Right lobe of liver (tissue), 6 donors: ENCODE results near the gene ARHGEF12. TPM values are rescaled to one million over a fixed set of nuclear protein-coding genes. Genes with fewer than 3 reads are reported as not detected.

Experiments used
- ATAC-seq, 4 donors: fragments of 200-7000 bp; cut with Tn5 transposase; one replicate each; pipeline ENCODE4 v1.9.1; 2020; ENCODE audit warnings: mild to moderate bottlenecking in 4 of 4, moderate library complexity in 4 of 4
- DNase-seq, 3 donors: peaks; one replicate each; pipeline ENCODE4 v3.0.0-alpha.2; 2020
- H3K27ac ChIP-seq, 3 donors: fragments of 200-600 bp; one replicate each; pipeline ENCODE4 v1.8.0; 2022
- H3K27me3 ChIP-seq, 2 donors: fragments of 200-600 bp; one replicate each; pipeline ENCODE4 v1.8.0; 2022
- H3K36me3 ChIP-seq, 4 donors: fragments of 200-600 bp; sonication (generic) in 1 of 4; one replicate each; pipeline versions ENCODE4 v1.5.1 to v1.8.0; 2017 to 2022; ENCODE audit warnings: control low read depth in 1 of 4
- H3K4me1 ChIP-seq, 4 donors: fragments of 200-600 bp; sonication (generic) in 1 of 4; one replicate each; pipeline versions ENCODE4 v1.5.1 to v1.8.0; 2017 to 2022; ENCODE audit warnings: control low read depth in 1 of 4
- H3K4me3 ChIP-seq, 3 donors: fragments of 200-600 bp; one replicate each; pipeline ENCODE4 v1.8.0; 2022
- H3K9me3 ChIP-seq, 4 donors: fragments of 200-600 bp; sonication (generic) in 1 of 4; one replicate each; pipeline versions ENCODE4 v1.5.1 to v1.8.0; 2017 to 2022; ENCODE audit warnings: control low read depth in 1 of 4
- CTCF ChIP-seq, 4 donors: fragments of 200-600 bp in 3 of 4; fragments of 450-650 bp in 1 of 4; IDR thresholded peaks; one replicate each; pipeline versions ENCODE4 v1.5.1 to v1.8.0; 2016 to 2022; ENCODE audit warnings: antibody characterized with exemption in 4 of 4, mild to moderate bottlenecking in 2 of 4
- POLR2A ChIP-seq: fragments of 450-650 bp; IDR thresholded peaks from one replicate; pipeline ENCODE4 v1.6.1; 2017; ENCODE audit warnings: antibody characterized with exemption, mild to moderate bottlenecking
- WGBS: methylation state at CpG from one replicate; pipeline ENCODE4 v1.1.6; 2018; ENCODE audit warnings: low coverage, low lambda C conversion rate; ENCODE audit not compliant: insufficient coverage; ENCODE audit errors: missing lambda C conversion rate; 5-methylcytosine and 5-hydroxymethylcytosine counted together
- intact Hi-C, 2 donors: fragments of 100-400 bp; cut with DNase I; formaldehyde crosslinking; loops; one replicate each; pipeline versions ENCODE4 v1.11.2 to v1.14.1; 2022
- total RNA-seq, 6 experiments: library from RNA; depleted of rRNA in 2 of 6; stranded (reverse); fragments of >200 nt in 2 of 6; fragmentation: NEBNext Ultra II Directional in 3 of 6; extraction: Animal tissue kit (Norgen Biotek cat#: 25700) in 3 of 6; gene quantifications; one replicate each; pipeline versions ENCODE4 v1.1.0 to v1.2.4, GENCODE V29; 2016 to 2023
- donor health status: DM: no; HTN: yes; CAD: no.
- donor health status: DM: no; HTN: no; CAD: no.
- donor health status: DM: no; HTN: no; CAD: no.
- donor health status: DM: no; HTN: yes; CAD: no.
- donor health status: DM: no; HTN: yes; CAD: no.

Gene ARHGEF12
- total RNA-seq, 6 experiments from 2014 or later = 75.1 to 113 (median 94.0) TPM

- intact Hi-C loops = no loop called here
- peak overlapping the region; percentile 24 to 57 (median 45) for H3K27ac ChIP-seq
- peaks cover 0 to 40% (median 14%) of the 10 kb centered on the region in 4 donors for H3K4me1 ChIP-seq
- H3K9me3 ChIP-seq = no peaks in the 10 kb centered on the region
- ATAC-seq (peak; percentile 89 to 93 (median 92)), DNase-seq (peak in 1 of 3 donors; percentile 52)
- H3K27me3 ChIP-seq = no peaks in the 10 kb centered on the region
- H3K4me3 ChIP-seq = peak overlapping the region in 2 of 3 donors; percentile 7 to 12
- WGBS = 33% methylated on average over 7 of the region's 7 CpGs
- H3K36me3 ChIP-seq = no peaks in the 10 kb centered on the region
- no peak for TF ChIP-seq CTCF (IDR thresholded peaks at IDR 0.05)
- no peak for TF ChIP-seq POLR2A
These were observed 64.6 kb downstream of the ARHGEF12 start for GRCh38 chr11:120400564-120401364.

GRCh38 chr11:120401506-120401905 is 65.3 kb downstream of the ARHGEF12 start:
- ATAC-seq = peak in 1 of 4 donors; percentile 33
- H3K4me1 ChIP-seq = peaks cover 0 to 40% (median 14%) of the 10 kb centered on the region in 4 donors
- intact Hi-C loops = no loop called here
- no peaks in the 10 kb centered on the region for H3K36me3 ChIP-seq
- H3K27ac ChIP-seq = peak overlapping the region in 2 of 3 donors; percentile 42 to 57
- no peaks in the 10 kb centered on the region for H3K9me3 ChIP-seq
- H3K4me3 ChIP-seq = no peak overlapping the region
- TF ChIP-seq POLR2A = no peak
- TF ChIP-seq CTCF (IDR thresholded peaks at IDR 0.05) = no peak
- 35% methylated on average over 1 of the region's 1 CpG for WGBS
- DNase-seq = no peak
- no peaks in the 10 kb centered on the region for H3K27me3 ChIP-seq

- no peak for ATAC-seq
- H3K4me1 ChIP-seq = peaks cover 0 to 30% (median 12%) of the 10 kb centered on the region in 4 donors
- intact Hi-C loops = no loop called here
- no peaks in the 10 kb centered on the region for H3K9me3 ChIP-seq
- TF ChIP-seq POLR2A (no peak), CTCF (IDR thresholded peaks at IDR 0.05) (no peak)
- peaks cover 0 to 8% (median 0%) of the 10 kb centered on the region in 4 donors for H3K36me3 ChIP-seq
- H3K4me3 ChIP-seq = no peak overlapping the region
- DNase-seq = no peak
- H3K27me3 ChIP-seq = no peaks in the 10 kb centered on the region
- no peak overlapping the region for H3K27ac ChIP-seq
These were observed 67.8 kb downstream of the ARHGEF12 start for GRCh38 chr11:120403966-120404365.

GRCh38 chr11:120404495-120404894 is 68.3 kb downstream of the ARHGEF12 start:
- DNase-seq = no peak
- H3K27me3 ChIP-seq = no peaks in the 10 kb centered on the region
- H3K9me3 ChIP-seq = no peaks in the 10 kb centered on the region
- intact Hi-C loops = no loop called here
- ATAC-seq = peak in 2 of 4 donors; percentile 44 to 52
- H3K4me3 ChIP-seq = no peak overlapping the region
- peaks cover 0 to 13% (median 0%) of the 10 kb centered on the region in 4 donors for H3K36me3 ChIP-seq
- TF ChIP-seq CTCF (IDR thresholded peaks at IDR 0.05) = no peak
- no peak for TF ChIP-seq POLR2A
- 64% methylated on average over 5 of the region's 6 CpGs for WGBS
- H3K4me1 ChIP-seq = peaks cover 0 to 28% (median 11%) of the 10 kb centered on the region in 4 donors
- peak overlapping the region in 1 of 3 donors; percentile 19 for H3K27ac ChIP-seq
